GDM1 (cell line): ENCODE measurements around the gene ZNF180.
"Not testable (repeated sequence)": the region's sequence is repeated elsewhere in the genome, so short reads cannot be mapped to it uniquely, and the experiment has no call there.

Source experiments
- DNase-seq: peaks from one replicate; lab custom pipeline; 2025; lab: John Stamatoyannopoulos, UW

ZNF180 gene

DNA sequence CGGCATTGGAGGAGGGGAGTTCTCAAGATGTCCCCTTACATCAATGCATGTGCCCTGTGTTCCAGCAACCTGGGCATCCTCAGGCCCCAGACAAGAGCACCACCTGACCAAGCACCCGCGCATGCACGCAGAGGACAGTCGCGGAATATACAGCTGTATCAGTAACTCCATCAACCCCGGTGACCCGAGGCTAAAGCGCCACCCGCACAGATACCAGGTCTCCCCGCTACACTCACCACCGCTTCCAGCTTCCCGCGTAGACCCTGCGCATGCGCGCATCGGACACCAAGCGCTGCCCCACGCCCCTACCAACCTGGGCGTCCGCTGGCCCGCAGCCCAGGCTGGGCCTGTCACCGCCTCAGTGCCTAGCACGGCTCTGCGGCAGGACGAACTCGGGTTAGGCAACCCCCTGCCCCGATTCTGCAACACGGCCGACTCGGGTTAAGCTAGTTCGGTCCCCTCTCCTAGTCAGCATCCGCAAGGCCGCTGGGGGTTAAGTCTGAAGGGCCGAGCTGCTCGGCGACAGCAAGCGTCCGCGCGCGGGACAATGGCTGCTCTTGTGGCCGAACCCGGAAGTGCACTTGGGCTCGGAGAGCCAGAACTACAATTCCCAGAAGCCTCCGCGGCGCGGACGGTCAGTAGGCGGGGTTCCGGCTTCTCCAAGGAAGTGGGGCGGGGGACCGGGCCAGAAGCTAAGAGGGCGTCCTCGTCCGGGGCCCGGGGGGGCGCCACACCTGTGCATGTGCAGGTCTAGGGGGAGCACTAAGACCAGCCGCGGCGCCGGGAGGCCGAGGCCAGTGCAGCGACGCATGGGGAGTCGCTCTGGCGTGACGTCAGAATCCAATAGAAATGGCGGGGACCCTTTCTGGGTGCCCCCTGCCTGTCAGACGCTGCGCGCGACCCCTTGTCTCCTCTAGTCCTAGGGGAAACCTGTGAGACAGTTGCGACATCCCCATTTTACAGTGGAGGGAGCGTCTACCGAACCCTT is at the start of gene ZNF180:
ZNF180 (minus strand) TSS at position 561 of the 988 bp plus-strand sequence. CDS start 3,188 bp downstream, outside the sequence.
- peak; percentile 84 for DNase-seq

DNA sequence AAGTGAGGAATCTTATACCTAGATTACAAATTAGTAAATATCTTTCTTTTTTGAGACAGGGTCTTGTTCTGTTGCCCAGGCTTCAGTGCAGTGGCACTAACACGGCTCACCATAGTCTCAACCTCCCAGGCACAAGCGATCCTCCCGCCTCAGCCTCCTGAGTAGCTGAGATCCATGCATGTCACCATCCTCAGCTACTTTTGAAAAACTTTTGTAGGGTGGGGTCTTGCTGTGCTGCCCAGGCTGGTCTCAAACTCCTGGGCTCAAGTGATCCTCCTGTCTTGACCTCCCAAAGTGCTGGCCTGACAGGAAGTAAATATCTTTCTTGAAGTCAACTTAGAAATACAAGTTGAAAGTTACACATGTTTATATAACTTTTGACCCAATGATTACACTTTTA is 49.2 kb upstream of the ZNF180 start:
- DNase-seq: no peak

GRCh38 chr19:44548736-44549135 is 48.4 kb upstream of the ZNF180 start:
- DNase-seq: no peak

- no peak for DNase-seq
Observed at GRCh38 chr19:44544031-44544430, 43.7 kb upstream of the ZNF180 start.

DNA sequence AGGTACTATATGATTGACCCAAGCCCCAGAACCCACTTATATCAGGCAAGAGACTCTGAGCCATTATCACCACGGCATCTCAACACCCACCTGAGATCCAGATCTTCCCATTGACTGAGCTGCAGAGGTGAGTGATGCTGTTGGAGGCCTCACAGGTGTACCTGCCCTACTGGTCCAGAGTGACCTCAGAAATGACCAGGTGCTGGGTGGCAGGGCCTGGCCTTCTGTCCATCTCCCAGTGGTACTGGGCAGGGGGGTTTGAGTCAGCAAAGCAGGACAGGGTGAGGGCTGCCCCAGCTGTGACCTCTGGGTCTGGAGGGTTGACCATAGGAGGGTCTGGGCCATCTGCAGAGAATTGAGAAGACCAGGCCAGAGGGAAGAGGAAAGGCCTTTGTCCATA is 42.3 kb upstream of the ZNF180 start:
- no peak for DNase-seq

GRCh38 chr19:44540736-44541135 is 40.4 kb upstream of the ZNF180 start:
- no peak for DNase-seq

GRCh38 chr19:44539991-44540390 is 39.7 kb upstream of the ZNF180 start:
- no peak for DNase-seq

DNA sequence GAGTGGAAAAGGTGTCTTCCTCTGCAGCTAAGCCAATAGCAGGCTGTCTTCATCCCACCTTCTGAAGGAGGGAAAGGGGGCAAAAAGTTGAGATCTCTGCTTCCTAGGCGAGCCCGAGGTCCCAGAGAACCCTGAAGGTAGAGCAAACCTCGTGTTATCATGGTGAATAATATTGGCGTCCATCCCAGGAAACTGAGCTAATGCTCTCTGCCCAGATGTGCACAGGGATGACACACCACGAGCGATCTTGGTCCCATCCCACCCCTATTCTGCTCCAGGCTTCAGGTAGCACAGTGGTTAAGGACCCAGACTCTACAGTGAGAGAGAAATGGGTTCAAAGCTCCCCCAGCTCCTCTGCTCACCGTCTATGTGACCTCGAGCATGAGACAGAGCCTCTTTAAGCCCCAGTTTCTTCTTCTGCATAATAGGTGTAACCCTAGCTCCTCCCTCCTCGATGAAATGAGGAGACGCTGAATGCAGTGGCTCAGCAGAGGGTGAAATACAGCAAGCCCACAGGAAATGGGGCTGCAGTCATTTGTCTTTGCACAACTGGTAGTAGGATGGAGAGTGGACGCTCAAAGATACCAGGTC is 39.0 kb upstream of the ZNF180 start:
- DNase-seq: no peak

DNA sequence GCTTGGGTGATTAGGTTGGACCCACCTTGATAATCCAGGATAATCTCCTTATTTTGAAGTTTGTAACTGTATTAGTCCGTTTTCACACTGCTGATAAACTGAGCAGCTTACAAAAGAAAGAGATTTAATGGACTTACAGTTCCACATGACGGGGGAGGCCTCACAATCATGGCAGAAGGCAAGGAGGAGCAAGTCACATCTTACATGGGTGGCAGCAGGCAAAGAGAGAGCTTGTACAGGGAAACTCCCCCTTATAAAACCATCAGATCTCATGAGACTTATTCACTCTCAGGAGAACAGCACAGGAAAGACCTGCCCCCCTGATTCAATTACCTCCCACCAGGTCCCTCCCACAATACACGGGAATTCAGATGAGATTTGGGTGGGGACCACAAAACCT is 35.0 kb upstream of the ZNF180 start:
- DNase-seq: not testable (repeated sequence)

DNA sequence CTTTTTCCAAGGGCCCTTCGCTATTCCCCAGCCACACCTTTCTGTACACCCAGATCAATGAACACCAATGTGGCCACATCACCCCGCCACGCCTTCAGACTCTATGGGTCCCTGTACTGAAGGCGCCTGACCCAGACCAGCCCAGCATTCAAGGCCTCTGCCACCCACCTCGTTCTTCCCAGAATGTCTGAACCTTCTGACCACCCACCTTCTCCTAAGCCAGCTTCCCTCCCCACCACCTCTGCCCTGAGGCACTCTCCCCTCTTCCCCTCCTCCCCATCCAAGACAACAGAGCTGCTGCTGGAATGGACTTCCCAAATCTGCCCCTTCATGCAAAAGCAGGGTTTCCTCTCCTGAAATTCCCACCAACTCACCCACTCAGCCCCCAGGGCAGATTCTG is 32.5 kb upstream of the ZNF180 start:
- no peak for DNase-seq

DNA sequence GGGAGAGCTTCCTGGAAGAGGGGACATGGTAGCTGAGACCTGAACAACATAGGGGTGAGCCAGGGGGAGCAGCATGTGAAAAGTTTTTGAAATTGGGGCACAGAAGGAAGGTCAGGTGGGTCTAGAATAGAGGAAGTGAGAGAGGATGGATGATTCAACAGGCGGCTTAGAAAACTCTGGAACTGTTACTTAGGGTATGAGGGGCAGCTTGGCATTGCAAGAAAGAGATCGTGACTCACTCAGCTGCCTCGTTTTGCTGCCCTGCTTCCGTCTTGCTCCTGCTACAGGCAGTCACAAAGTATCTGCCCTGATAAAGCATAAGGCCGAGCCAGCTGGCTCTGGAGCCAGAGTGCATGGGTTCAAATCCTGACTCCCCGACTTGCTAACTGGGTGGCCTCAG is 30.5 kb upstream of the ZNF180 start:
- no peak for DNase-seq

GRCh38 chr19:44529536-44529935 is 29.2 kb upstream of the ZNF180 start, which contains the start of gene CEACAM20:
Gene CEACAM20, minus strand, starts transcription at chr19:44529675. Its CDS starts 166 bp downstream, at chr19:44529509.
- no peak for DNase-seq

DNA sequence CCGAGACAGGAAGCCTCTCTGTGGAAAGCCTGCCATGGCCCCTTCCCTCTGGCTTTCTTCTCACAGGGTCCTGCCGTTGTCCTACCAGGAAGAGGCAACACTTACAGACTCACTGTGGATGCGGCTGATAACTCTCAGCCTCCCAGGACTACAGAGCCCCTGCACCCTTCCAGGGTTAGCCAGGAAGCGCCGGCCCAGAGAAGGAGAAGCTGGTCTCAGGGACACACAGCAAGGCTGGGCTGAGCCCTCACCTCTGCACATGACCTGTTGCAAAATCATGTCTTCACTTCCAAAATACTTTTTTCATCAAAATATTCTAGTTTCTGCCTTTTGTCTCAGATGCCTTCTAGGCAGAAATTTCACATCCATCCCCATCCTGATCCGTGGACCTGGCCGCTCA is 27.2 kb upstream of the ZNF180 start:
- DNase-seq: no peak

- no peak for DNase-seq
Observed at GRCh38 chr19:44525721-44526430, 25.6 kb upstream of the ZNF180 start.

GRCh38 chr19:44521370-44521769 is 21.0 kb upstream of the ZNF180 start:
- no peak for DNase-seq

GRCh38 chr19:44517146-44517545 is 16.8 kb upstream of the ZNF180 start:
- DNase-seq: no peak

GRCh38 chr19:44515907-44516306 is 15.6 kb upstream of the ZNF180 start:
- DNase-seq: no peak

- DNase-seq: no peak
Observed at GRCh38 chr19:44515031-44515430, 14.7 kb upstream of the ZNF180 start.

DNA sequence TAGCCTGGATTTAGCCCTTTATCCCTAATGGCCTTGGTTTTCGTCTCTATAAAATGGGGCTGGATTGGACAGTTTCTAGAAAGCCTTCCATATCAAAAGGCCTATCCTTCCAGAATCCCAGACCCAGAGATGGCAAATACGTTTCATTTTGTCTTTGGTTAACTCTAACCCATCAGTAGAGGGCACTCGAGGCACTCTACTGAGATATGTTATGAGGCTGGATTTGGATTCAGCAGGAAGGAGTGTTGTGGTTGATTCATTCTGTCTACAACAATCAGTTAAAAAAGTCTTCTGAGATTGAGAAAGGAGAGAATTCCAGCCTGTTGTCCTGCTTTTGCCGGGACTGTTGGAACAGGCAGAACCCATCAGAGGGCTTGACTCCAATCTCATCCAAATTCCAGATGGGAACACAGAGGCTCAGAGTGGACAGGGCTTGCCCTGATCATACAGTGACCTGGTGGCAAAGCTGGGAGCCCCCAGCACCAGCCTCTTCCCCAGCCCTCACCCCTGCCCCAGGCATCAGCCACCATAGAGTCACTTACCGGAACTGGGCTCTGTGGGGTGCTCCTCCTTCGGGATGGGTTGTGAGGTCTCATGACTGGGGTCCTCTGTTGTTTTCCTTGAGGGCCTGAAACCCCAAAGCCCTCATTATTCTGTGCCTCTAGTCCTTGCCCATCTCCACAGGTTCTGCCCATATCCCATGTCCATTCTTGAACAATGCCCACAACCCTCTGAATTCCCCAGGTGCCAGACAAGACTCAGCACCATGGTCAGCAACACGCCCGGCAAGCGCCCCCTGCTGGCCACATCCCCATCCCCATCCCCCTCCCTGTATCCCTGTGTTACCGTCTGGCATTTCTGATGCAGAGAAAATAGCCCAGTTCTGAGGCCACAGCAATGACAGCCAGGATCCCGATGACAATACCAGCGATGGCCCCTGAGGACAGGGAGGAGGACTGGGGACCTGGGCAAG is 12.3 kb upstream of the ZNF180 start:
- peak; percentile 20 for DNase-seq

GRCh38 chr19:44509478-44509877 is 9.2 kb upstream of the ZNF180 start:
- DNase-seq: no peak

GRCh38 chr19:44499559-44499958 is 763 bp downstream of the ZNF180 start:
- DNase-seq: no peak
